HG03039 (cell line): ENCODE results near the gene RBKS.

ENCODE experiments used
- ATAC-seq: cut with Tn5 transposase; IDR thresholded peaks from one replicate; pipeline ENCODE4 v1.9.1; 2021; ENCODE audit warnings: mild to moderate bottlenecking, moderate library complexity; ENCODE audit not compliant: unreplicated experiment

Gene RBKS

DNA sequence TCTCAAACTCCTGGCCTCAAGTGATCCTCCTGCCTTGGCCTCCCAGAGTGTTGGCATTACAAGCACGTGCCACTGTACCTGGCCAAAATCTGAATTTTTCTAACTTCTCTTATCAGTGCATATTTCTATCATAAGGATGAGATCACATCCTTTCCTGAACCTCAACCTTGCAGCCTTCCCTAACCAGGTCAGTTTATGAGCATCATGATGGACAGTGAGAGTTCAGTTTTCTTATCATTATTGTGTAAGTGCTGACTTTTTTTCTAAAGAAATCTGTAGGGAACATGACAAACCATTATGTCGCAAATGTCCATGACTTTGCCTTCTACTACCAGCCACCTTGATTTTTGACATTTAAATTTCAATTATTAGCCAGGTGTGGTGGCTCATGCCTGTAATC lies 87.1 kb downstream of the RBKS start:
- no peak for ATAC-seq

DNA sequence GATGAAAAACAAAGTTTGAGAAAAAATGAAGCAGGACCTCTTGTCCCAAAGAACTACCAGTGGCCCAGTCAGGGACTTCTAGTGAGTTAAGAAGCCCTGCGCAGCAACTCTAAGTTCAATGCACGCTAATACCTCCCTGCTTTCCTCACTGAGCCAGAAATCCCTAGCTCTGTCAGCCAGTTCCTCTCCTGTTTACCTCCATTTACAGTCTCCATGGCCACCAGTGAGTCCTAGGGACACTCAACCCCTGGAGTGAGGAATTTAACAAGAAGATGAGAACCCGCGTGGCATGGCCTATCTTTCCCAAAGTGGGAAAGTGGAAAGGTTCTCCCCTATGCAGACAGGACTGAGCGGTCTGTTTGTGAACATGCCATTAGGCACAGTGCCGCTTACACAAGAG lies 87.6 kb downstream of the RBKS start:
- ATAC-seq: no peak

DNA sequence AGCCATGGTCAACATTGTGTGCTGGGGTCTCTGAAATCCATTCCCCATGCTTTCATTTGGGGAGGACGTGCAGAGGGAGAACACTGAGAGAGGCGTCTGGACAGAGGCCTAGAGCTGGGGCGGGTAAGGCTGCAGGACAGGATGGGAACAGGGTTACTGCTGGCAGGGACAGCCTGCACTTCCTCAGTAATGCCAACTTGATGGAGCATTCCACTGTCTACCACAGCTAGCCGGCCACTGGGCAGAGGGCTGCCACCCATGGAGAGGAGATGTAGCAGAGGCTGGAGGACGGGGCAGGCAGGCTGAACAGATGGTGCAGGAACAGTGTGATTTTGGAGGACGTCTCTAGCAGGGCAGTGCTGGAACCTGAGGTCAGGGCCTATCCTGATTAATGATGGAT lies 89.3 kb downstream of the RBKS start:
- ATAC-seq: no peak

DNA sequence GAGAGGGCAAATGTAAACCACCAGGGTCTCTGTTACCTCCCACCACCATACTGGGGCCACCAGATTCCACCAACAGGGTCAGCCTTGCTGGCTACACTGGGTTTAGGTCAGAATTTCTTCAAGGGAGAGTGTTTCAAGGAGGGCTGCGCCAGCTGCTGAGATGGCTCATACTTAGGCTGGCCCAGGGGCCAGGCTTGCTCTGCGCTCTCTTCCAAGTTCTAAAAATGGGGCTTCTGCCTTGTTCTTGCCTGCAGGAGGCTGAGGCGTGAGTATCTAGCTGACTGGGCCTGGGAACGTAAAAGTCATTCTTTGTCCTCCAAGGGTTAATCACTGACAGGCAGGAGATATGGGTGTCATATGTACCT lies 90.6 kb downstream of the RBKS start:
- no peak for ATAC-seq

DNA sequence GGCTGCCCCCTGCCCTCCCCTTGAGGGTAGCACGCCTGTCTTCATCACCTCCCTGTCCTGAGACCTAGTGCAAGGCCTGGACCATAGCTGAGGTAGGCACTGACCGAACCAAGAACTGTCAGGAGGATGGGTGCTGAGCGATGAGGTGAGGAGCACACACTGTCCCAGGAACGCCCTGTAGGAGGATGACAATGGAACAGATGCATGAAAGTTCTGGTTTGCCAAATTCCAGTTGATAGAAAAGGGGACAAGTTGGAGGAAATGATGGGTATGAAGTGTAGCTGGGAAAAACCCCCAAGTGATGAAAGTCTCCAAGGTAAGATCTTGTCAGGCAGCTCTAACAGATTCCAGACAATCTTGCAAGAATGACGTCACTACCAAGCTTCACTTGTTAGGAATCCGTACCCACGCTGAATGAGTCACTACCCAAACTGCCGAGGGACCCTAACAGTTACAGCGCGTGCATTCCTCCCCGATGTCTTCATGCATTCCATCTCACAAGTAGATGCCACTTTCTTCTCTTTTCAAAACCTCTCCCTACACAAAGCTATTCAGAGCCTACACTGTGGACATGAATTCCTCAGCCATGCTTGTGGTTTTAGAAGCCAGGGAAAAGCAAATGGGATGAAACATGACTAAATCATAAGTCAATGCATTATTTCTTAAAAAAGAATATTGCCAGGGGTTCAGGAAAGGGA lies 91.1 kb downstream of the RBKS start:
- ATAC-seq: no peak

DNA sequence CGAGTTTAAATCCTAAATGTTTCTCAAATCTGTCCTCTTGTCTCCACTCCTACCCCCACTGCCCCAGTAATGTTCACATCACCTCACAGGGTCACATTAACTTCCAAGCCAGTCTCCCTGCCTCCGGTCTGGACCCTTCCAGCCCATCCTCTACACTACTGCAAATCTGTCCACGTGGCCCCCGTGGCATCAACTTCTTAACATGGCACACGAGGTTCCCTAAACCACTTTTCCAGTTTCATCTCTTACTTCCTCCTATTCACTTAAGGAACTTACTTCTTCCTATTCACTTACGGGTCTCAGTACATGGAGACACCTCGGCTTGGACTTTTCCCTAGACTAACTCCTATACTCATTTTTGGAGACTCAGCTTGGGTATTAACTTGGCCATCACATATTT lies 91.7 kb downstream of the RBKS start:
- no peak for ATAC-seq

DNA sequence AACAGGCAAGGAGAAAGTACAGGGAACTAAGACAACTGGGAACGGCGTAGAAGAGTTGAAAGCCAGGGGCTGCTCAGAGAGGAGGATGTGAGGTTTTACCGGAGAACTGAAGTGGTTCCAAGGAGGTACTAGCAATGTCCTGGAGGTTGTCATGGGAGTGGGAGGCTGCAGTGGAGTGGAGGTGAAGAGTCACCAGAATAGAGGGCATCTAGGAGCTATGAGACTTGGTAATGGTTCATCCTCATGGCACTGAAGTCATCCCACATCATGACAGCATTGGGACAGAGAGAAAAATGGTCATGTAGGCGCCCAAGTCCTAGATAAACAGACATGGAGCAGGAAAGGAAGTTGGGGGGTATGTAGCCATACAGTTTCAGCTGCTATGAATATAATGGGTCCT lies 92.3 kb downstream of the RBKS start:
- no peak for ATAC-seq

DNA sequence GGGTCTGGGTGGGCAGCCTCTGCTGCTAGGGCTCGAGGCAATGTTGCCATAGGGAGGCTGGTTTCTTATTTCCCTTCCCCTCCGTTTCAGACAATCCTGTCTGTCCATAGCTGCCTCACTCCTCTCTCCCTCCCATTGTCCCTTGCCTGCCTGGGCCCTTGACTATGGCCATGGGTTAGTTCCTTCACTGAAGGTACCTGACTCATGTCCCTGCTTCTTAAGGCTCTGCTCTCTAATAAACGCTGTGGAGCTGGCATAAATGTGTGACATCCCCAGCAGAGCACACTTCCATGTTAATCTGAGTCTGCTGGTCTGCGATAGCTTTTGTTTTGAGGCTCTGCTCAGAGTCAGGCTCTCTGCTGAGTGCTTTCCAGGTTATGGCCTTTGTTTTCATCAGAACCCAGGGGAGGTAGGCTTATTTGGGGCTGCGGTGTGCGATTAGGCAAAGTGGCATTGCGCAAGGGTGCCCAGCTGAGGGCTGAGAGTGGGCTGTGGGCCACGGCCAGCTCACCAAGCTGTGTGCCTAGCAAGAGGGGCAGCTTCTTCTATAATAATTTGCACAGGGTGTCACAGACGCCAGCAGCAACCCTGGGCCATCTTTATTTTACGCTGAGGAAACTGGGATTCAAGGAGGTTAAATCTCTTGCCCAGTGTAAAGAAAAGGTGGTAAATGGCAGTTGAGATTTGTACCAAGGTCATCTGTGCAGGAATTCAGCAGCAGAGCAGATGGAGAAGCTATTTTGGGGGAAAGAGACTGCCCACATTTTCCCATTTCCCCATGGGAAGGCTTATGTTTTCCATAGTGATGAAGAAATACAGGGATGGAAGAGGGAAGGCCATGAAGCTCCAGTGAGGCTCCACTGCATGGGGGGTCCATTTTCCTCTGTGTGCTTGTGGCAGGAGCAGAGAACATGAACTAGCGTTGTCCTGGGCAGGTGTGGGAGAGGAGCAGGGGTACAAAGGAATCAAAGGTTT lies 93.1 kb downstream of the RBKS start:
- no peak for ATAC-seq

DNA sequence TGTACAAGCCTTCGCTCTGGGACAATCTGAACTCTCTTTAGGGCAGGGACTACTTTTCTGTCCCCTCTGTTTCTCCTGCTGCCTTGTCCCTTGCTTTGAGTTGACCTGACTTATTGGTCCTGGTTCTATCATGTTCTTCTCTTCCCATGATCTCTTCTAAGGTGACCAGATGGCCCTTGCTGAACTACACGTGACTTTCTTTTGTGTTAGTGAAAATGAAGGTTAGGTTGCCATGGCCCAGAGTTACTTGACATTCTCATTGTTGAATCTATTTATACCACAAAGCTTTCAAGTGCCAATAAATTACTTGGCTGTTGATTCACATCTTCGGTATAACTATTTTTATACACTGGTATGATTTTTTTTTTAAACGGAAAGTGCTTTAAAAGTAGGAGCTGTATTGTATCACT lies 94.3 kb downstream of the RBKS start:
- ATAC-seq: no peak

DNA sequence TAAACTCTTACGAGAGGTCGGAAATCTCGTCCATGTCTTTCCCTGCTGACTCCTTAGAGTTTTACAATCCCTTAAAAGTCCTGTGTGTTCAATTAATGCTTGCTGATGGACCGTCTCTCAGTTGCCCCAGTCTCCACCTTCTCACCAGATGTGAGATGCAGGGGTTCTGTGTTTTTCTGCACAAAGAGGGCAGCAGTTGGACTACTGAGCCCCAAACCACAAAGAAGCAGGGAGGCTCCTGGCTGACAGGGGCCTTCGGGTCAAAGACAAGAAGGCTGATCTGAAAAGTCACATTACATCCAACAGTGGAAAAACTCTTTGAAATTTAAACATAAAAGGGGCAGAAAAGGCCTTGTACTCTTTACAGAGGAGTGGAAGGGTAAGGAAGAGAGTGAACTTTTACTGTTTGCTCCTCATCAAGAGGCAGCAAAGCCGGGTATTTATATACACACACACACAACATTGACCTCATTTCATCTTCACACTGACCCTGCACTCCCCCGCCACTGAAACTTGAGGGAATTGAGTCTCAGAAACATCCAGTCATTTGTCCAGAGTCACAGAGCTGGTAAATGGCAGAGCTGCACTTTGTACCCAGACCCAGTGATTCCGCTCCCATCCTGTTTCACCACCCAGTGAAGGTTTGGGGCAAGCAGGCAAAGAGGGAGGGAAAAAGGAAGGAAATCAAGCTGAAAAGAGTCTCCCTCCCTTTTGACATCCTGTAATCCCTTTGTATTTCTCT lies 94.9 kb downstream of the RBKS start:
- ATAC-seq: no peak

DNA sequence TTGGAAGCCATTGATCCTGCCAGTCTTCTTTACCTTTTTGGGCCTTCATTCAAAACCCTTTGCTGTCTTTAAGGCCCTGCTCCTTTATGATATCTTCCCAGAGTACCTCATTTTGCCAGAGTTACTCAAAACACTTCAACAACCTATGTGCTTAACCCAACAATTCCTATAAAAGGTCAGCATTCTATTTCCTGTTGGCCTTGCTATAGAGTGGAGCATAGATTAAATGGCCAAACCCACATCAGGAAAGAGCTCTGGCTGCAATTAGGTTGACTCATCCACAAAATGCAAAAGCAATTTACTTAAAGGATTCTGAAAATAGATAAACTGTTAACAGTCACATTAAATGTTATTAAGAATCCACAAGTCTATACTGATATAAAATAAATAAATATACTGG lies 97.4 kb downstream of the RBKS start:
- no peak for ATAC-seq

DNA sequence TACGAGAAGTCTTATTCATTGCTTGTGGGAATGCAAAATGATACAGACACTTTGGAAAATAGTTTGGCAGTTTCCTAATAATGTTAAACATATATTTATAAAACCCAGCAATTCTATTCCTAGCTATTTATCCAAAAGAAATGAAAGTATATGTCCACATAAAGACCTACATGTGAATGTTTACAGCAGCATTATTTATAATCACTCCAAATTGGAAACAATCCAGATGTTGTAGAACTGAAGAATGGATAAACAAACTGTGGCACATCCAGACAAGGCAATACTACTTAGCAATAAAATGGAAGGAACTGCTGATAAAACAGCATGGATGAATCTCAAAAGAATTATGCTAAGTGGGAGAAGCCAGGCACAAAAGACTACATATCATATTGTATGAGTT lies 99.4 kb downstream of the RBKS start:
- no peak for ATAC-seq

DNA sequence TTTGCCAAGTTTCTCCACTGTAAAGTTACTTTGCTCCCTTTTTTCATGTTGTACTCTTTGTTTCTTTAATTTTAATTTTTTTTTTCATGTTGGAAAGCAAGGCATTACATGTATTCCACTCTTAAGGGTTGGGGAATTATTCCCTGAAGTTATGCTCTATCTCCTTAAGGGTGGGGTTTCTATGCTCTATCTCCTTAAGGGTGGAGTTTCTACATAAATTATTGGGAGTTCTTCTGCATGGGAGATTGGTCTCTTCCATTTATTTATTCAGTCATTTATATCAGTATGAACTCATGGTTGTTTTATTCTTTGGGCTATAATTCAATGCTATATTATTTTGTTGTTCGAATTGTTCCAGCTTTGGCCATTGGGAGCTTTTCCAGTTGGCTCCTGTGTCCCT lies 107.5 kb downstream of the RBKS start:
- ATAC-seq: no peak

DNA sequence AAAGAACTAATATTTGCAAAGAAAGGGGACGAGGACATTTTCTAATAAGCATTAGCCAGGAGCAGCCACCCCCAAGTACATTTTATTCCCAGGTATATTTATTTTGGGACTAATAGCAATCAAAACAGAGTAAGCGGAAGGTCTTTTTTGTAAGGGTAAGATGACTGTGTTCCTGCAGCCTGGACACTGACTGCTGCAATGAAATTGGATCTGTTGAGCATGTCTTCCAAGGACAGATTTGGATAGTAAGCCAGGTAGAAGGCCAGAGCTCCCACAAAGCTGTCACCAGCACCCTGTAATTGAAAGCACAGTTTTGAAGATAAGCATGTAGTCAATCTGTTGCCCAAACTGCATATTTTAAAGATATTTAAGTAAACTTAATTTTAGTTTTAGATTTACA lies 108.7 kb downstream of the RBKS start:
- ATAC-seq: no peak

DNA sequence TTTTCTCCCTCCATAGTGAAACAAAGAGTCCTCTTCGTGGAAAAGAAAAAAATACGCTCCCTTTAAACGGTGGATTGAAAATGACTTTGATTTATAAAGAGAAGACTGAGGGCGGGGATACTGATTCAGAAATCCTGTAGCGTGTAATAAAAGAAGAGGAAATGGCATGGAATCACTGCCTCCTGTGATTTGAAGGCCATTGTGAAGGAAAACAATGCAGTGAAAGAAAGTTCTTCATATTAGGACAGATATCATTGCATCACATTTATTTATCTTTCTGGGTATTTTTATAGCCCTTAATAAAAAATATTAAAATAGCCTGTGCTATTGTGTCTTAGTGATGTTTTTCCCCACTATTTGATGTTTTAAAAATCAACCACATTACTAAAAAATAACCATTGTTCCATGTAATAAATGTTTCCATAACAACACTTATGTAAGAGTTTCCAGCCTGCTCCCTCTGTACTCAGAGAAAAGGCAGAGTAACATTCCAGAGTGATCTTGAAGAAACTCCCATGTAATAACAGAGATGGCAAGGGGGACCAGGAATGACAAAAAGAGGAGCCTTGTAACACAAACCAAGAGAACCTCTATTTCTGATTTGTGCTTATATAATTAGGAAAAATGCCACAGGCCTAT lies 110.7 kb downstream of the RBKS start:
- ATAC-seq: no peak

DNA sequence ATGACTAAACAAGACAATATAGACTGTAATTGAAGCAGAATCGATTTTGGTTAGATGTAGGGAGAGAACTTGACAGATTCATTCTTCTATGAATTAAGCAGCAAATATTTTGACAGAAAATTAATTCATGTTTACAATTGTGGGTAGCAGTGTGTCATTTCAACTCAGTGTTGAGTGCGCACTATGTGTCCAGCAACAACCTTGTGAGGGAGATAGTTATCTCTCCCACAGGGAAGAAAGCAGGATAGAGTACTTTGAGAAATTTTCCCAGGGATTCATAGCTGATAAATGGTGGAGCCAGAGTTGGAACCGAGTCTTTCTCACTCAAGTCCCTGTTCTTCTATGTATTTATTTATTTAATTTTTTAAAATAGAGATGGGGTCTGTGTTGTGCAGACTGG lies 113.5 kb downstream of the RBKS start:
- no peak for ATAC-seq

DNA sequence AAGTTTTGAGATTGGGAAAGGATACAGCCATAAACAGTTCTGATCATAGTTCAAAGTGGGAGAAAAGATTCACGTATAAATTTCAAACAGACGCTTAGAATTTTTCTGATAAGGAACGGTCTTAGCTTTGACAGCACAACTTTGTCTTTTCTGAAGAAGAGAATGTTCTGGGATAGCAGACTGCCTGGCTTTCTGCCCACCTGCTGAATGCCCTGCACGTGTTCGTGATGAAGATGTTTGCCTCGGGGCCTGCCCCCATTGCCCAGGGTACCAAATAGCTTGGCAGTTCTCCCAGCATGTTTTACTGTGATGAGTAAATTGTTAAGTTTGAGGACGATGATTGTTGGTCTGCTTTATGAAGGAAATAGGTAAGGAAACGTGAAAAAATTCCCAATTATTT lies 114.1 kb downstream of the RBKS start:
- ATAC-seq: no peak

DNA sequence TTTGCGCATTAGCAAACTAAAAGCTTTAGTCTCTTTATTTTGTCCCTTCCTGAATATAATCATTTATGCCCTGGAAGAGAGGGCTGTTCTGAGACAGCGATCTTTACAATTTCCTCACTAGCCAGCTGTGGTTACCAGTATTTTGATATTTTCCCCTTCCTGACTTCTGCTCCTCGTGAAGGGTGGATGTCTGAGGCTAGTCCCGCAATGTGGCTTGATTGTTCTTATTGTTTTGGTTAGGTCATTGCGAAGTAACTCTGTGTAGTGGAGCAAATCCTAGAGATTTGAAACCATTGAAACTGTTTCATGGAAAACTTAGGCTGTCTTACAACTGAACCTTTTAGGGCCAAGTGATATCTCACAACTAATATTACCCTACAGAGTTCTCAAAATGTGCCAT lies 116.2 kb downstream of the RBKS start:
- ATAC-seq: no peak

DNA sequence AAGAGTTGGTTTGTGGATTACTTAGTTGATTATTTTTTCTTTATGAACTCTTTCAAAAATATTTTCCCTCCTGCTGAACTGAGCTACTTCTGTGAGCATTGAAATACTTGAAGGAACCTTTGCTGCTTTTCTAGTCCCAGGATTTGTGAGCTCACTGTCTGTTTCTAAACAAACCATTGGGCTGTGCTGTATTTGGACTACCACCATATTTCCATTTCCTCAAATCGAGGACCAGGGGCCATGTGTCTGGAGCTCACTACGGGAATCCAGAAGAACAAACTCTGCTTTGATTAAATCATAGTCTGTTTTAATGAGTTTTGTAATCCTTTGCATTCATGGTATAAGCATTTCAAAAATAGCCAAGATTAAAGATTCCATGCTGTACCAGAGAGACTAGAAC lies 117.4 kb downstream of the RBKS start:
- ATAC-seq: no peak

DNA sequence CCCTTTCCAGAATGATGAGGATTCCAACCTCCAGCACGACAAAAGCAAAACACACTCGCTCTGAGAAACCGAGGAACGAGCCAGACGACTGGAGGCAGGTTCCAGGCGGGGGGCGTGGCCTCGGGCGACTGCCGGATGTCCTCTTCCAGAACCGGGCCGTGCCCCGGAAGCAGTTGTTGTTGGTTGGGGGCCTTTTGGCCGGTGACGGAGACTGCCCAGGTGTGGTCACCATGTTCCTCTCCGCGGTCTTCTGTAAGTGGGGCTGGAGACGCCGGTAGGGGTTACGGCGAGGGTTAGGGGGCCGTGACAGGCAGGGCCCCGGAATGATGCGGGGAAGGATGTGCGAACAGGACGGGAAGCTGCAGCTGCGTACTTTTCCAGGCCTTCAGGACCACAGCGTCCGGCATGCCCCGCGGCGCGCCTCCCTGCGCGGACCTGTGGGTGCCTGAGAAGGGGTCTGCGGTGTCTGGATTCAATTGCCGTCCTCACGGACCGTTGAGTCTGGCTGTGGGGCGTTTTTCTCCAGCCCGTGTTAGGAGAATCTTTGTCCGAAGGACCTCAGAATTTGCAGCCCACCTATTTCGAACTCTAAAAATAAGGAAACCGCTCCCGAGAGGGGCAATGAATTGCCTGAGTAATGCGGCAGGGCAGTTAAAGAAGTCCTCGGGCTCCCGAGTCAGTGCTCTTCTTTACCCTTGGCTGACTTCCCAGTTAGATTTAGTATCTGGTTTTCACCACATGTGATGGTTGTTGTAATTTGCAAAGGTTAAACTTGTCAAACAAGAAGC lies 118.4 kb downstream of the RBKS start, which contains the start of gene MRPL33:
MRPL33 (plus strand) TSS at position 172 of the 788 bp plus-strand sequence; CDS start at position 231, 59 bp downstream.
- peak; percentile 93 for ATAC-seq
